HUES6 (cell line): ENCODE data around the gene TMPRSS4.

Experiments used
- H3K27ac ChIP-seq: 2 replicates; pipeline ENCODE4 v1.7.0; 2013; ENCODE audit warnings: low read depth, mild to moderate bottlenecking, low read length, inconsistent platforms
- H3K27me3 ChIP-seq: 2 replicates; pipeline ENCODE4 v1.6.1; 2013; ENCODE audit warnings: low read length; ENCODE audit not compliant: control insufficient read depth, insufficient read depth
- H3K36me3 ChIP-seq: 2 replicates; pipeline ENCODE4 v1.6.1; 2013; ENCODE audit warnings: low read length; ENCODE audit not compliant: control insufficient read depth, insufficient read depth
- H3K4me1 ChIP-seq: 2 replicates; pipeline ENCODE4 v1.6.1; 2013; ENCODE audit warnings: low read length; ENCODE audit not compliant: control insufficient read depth, insufficient read depth
- H3K4me3 ChIP-seq: 2 replicates; pipeline ENCODE4 v1.5.1; 2013; ENCODE audit warnings: low read depth, low read length
- H3K9ac ChIP-seq: one replicate; pipeline ENCODE4 v1.6.1; 2013; ENCODE audit warnings: mild to moderate bottlenecking, low read length
- H3K9me3 ChIP-seq: 2 replicates; pipeline ENCODE4 v1.6.1; 2013; ENCODE audit warnings: low read depth, low read length; ENCODE audit not compliant: control insufficient read depth, insufficient read depth

TMPRSS4 gene

DNA sequence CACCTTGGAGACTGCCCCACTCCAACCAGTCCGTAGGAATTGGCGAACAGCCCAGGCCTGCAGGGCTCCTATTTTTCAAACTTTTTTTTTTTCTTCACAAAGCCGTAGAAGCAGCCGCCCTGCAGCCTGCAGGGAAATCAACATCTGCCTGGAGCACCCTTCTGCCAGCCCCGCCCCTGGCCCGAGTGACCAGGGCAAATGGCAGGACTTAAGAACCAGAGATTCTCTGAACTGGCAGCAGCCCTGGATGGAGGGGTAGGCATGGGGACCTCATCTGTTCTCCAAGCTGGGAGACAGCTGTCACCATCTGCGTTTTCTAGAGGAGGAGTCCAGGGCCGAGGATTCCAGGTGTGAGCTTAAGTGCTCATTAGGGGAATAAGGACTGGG is 94.0 kb downstream of the TMPRSS4 start:
- Histone ChIP-seq H3K4me3 (peak overlapping the region; percentile 67), H3K27ac (no peak overlapping the region)

More for the DNA sequence above, 94.0 kb downstream of the TMPRSS4 start:
- no peaks in the 10 kb centered on the region for H3K9me3 ChIP-seq
- peaks cover 39% of the 10 kb centered on the region for H3K4me1 ChIP-seq
- H3K27me3 ChIP-seq = peaks cover 85% of the 10 kb centered on the region
- no peak overlapping the region for H3K9ac ChIP-seq
- no peaks in the 10 kb centered on the region for H3K36me3 ChIP-seq
